Measurements from ENCODE around the gene PIANP.
A peak's percentile ranks its signal among the peaks of the same experiment; 100 is the strongest.

Gene PIANP

DNA sequence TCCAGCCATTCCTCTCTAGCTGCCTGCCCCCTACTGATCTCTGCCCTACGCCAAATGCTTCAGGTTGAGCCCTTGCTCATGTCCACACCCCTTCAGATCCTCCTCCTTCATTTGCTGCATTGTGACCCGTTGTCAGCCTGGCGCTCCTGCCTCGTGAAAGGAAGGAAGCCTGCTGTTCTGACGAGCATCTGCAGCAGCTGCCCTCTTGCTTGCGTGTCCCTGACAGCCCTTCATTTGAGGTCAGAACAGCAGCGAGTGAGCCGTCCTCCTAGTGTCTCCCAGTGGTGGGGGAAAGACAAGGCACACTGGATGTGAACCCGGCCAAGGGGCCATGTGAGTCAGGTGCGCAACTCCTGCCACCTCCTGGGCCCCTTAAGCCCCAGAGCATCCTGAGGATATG, 3.0 kb upstream of the PIANP start:
- DNase-seq (ENCODE audit: low read depth in 3 of 3): no peak

DNA sequence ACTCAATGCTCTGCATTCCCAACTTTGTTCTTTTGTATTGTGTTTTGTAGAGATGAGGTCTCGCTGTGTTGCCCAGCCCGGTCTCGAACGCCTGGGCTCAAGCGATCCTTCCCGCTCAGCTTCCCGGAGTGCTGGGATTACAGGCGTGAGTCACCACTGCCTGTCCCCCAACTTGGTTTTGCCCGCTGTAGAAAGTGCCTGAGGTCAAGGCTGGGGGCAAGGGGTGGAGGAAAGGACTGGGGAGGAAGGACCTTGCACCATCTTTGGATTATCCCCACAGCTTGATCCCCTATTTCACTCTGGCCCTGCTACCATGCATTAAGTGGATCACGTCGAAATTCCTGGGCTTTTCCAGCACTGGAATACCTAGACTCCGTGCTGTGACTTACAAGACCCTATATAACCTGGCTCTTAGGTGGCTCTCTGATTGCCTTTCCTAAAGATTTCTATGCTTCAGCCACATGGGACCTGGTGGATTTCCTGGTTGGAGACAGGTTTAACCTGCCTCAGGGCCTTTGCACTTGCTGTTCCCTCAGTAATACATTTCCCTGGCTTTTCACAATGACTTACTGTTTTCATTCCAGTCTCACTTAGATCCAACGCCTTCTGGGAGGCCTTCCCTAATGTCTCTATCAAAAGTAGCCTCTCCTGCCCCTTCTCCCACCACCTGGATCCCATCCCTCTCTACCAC, 608 bp upstream of the PIANP start:
- DNase-seq (ENCODE audit: low read depth in 3 of 3): no peak

GRCh38 chr12:6699989-6700645, 498 bp downstream of the PIANP start:
- DNase-seq (ENCODE audit: low read depth in 3 of 3): peak in 1 of 3 donors; percentile 27

DNA sequence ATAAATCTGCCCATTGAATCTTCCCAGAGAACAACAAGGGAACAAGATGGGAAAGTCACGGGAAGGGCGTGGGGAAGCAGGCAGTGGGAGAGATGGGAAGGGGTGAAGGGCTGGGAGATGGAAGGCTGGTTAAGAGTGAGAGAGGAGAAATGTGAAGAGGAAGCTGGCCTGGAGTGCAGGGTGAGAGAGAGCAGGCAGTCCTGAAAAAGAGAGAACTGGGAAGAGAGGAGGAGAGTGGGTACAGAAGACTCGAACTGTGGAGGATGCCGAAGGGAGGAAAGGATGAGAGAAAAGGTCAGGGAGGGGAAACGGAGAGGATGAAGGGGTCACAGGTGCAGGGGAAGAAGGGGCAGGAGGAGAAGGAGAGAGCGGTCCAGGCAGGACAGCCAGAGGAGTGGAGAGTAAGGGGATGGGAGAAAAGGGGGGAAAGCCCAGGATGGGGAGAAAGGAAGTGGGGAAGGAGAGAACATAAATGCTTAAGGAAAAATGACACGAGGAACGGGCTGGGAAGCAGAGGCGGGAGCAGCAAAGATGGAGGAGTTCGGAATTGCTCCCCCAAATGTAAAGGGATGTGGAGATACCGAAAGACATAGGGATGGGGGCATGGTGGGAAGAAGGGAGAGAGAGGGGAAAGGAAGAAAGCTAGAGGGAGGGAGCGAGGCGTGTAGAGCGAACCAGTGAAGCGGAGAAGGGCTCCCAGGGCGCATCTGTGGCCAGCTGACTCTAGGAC, 1.2 kb downstream of the PIANP start:
- no peak for DNase-seq (ENCODE audit: low read depth in 3 of 3)

GRCh38 chr12:6698352-6699046, 2.1 kb downstream of the PIANP start:
- no peak for DNase-seq (ENCODE audit: low read depth in 3 of 3)

- no peak for DNase-seq (ENCODE audit: low read depth in 3 of 3)
These were observed 2.8 kb downstream of the PIANP start for GRCh38 chr12:6697584-6698351.

GRCh38 chr12:6696690-6697583, 3.7 kb downstream of the PIANP start:
- DNase-seq (ENCODE audit: low read depth in 3 of 3): no peak

GRCh38 chr12:6695313-6696045, 5.1 kb downstream of the PIANP start:
- no peak for DNase-seq (ENCODE audit: low read depth in 3 of 3)

- DNase-seq (ENCODE audit: low read depth in 3 of 3): no peak
These were observed 5.9 kb downstream of the PIANP start for GRCh38 chr12:6694701-6695100.

DNA sequence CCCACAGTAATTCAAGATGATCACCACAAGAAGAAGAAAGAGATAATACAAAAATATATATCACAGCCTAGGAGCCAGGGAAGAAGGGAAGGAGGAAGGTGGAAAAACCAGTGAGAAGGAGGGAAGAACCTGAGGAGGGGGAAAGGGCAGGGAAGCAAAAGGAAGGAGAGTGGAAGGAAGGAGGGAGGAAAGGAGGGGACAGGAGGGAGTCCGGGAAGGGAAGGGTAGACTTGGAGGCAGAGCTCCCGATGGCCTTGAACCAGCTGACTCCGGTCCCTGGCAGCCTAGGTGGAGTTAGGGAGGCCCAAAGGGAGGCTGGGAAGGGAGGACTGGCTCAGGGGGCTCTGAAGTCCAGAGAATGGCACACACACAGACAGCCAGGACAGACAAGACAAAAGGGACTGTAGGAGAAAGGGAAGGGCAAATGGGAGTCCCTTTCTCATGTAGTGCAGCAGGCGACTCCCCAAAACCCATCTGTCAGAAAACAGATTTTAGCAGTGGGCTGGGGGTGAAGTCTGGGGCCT, 6.7 kb downstream of the PIANP start:
- DNase-seq (ENCODE audit: low read depth in 3 of 3): no peak

DNA sequence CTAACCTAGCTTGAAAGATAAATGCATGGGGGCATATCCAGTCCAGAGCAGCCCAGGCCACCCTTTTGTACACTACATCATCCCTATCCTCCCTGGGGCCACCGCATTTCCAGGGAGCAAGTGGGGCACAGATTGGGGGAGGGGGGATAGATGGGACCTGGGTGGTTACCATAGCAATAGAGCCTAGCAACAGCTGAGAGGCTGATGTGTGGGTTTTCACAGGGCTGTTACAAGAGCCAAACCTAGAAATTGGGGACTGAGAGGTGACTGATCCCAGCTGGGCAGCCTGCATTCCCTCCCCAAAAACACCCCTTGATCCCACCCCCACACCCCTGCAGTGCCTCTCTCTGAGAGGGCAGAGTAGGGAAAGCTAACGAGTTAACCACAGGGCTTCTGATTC, 7.7 kb downstream of the PIANP start:
- DNase-seq (ENCODE audit: low read depth in 3 of 3): no peak

DNA sequence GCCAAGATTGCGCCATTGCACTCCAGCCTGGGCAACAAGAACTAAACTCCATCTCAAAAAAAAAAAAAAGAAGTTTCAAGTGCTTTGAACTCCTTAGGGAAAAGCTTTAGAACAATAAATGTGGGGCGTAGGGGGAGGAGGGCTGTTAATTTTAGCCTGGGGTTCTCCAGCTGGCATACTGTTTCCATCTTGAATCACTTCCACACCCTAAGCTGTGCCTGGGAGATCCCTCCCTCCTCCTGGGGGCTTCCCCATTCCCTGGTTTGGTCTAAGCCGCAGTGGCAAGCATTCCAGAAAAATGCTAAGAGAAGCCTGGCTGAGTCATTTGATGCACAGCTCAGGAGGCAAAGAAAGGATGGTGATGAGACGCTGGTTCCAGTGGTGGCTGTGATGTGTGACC, 9.1 kb downstream of the PIANP start:
- no peak for DNase-seq (ENCODE audit: low read depth in 3 of 3)

GRCh38 chr12:6688999-6689882, 11.4 kb downstream of the PIANP start, which contains the start of gene ZNF384:
Gene ZNF384, minus strand, starts transcription at chr12:6689375. Its CDS starts 9,855 bp downstream, at chr12:6679520.
- DNase-seq (ENCODE audit: low read depth in 3 of 3): peak; percentile 85 to 93 (median 88)

- peak in 1 of 3 donors; percentile 23 for DNase-seq (ENCODE audit: low read depth in 3 of 3)
These were observed 12.0 kb downstream of the PIANP start for GRCh38 chr12:6688543-6688998.

- DNase-seq (ENCODE audit: low read depth in 3 of 3): no peak
These were observed 14.8 kb downstream of the PIANP start for GRCh38 chr12:6685814-6686213.

- peak in 2 of 3 donors; percentile 22 to 60 for DNase-seq (ENCODE audit: low read depth in 3 of 3)
These were observed 16.0 kb downstream of the PIANP start for GRCh38 chr12:6684609-6685008.

GRCh38 chr12:6676962-6677361, 23.7 kb downstream of the PIANP start:
- no peak for DNase-seq (ENCODE audit: low read depth in 3 of 3)

DNA sequence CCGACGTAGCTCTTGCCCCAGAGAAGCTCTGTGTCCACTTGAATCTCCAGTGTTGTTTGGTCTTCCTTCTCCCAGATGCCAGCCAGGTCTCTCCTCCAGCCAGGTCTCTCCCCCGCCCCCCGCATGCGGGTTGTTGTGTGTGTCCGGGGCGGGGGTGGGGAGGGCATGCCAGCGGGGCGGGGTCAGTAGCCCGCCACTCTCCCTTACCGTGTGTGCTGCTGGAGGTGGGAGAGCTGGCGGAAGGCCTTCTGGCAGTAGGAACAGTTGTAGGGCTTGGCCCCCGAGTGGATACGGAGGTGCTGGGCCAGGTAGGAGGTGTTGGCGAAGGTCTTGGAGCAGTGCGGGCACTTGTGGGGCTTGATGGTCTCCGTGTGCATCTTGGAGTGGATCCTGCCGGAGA, 28.5 kb downstream of the PIANP start:
- DNase-seq (ENCODE audit: low read depth in 3 of 3): no peak
